Endometrial microvascular endothelial cells (primary cell): ENCODE measurements around the gene ATG4A. TPM values are rescaled to one million over a fixed set of nuclear protein-coding genes. Genes with fewer than 3 reads are reported as not detected.

ENCODE experiments used
- in situ Hi-C: cut with HindIII; loops from 2 replicates; pipeline ENCODE4 v1.10.0; 2017; ENCODE audit warnings: low sequenced_read_pairs, low pct_unique_long_range_greater_than_20kb; ENCODE audit errors: inconsistent ontology term
- total RNA-seq: library from RNA; depleted of rRNA; stranded (reverse); fragments of >200 nt; gene quantifications from one replicate; pipeline ENCODE4 v1.2.3, GENCODE V29; 2015; ENCODE audit errors: inconsistent ontology term

Gene ATG4A
- total RNA-seq, 1 donor from 2014 or later: 87.9 TPM

DNA sequence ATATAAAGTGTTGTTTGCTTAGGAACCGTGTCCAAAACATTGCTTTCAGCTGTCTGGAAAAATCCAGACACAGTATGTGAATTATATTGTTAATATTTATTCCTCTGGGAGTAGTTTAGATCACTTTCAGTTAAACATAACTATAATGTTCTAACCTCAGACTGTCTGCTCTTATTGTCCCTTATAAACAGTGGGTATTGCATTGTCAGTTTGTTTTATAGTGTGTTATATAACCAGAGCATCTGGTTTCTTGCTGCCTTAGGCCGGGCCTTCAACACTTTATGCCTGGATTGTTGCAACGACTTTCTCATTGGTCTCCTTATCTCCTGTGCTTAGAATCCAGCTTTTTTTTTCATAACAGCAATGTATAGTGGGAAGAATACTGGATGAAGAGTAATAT is 26.4 kb downstream of the ATG4A start:
- in situ Hi-C loops: no loop called here

DNA sequence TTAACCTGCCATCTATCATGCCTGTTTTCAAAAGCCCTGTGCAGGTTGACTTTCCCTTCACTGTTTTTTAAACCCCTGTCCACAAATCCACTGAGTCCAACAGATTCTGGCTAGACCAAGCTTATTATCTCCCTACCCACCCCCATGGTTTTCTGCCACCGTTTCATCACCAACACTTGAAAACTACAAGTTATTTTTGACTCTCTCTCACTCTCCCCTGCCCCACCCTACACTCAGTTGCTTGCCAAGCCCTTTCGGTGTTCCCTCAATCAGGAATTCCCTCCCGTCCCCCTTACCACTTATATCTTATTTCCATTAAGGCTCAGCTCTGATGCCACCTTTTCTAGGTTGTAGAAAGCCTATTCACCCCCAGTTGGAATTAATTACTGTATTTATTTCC is 29.7 kb downstream of the ATG4A start:
- in situ Hi-C loops: no loop called here

DNA sequence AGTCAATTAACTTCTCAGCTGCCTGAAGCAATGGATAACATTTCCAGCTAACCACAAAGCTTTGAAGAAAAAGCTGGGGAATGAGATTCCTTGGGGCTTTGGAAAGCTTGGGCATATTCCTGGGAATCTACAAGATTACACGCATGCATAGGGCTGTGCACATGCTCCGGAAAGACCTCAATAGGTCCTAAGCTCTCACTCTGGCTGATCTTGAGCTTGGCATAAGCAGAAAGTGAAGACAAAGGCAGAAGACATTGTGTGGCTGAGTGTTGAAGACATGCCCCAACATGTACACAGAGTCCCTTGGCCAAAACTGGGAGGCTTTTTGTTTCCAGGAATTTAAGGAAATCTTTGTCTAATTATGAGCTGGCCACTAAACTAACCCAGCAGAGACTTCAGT is 31.2 kb downstream of the ATG4A start:
- in situ Hi-C loops: no loop called here

DNA sequence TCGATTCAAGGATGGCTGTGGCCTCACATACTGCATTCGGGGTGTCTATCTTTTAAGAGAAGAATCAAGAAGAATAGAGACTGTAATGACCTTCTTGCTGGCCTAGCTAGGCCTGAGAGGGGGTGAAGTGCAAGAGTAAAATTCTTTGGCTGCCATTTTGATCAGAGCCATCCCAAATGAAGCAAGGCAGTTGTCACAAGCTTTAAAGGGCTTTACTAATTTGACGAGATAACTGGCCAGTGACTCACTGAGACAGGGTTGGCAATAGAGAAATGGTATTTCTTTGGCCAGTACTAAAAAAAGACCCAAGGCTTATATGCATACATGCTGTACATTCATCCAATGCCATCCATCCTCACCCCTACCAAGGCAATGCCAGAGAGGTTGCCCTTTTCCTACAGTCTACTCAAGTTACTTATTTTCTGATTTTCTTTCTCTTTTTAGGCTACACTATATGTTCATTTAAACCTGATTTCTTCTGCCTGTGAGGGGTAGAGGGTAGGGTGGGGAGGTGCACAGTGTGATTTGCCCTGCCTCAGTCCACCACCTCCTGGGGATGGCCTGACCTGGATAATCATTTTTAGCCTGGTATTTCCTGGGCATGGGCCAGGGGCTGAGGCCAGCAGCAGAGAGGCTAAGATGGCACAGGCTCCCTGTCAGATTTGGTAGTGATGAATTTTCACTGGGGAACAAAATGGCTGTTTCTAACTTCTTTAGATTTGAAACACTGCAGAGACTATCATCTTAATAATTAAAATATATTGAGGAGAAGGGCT is 32.2 kb downstream of the ATG4A start:
- in situ Hi-C loops: no loop called here

DNA sequence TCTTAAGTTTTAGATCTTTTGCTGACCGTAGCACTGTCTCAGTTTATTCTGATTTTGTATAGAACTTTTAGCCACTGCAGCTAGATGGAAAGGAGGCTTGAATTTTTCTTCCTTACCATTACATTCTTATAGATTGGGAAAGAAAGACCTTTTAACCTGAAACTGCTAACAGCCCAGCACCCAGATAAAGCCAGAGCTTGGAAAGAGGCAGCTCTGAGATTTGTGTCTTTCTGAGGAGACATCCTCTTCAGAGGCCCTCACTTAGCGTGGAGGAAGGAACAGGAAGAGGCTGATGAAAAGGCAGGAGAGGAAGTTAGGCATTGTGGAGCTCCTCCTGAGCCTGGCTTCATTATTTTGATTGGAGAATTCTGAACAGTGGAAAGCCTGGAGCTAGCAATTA is 35.1 kb downstream of the ATG4A start:
- in situ Hi-C loops: no loop called here

DNA sequence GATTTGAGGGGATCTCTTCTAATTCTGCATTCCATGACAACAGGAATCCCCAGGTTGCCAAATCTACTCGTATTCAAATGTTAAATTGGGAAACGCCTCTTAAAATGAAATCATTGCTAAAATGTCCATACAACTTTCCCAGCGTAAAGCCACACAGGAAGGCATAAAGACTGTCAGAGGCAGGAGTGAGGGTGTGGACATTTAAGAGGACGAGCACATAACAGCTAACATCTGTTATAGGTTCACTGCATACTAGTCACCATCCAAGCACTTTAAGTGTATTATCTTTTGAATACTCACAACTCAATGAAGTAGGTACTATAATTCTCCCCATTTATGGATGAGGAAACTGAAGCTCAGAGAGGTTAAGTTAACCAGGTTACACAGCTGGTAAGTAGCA is 35.6 kb downstream of the ATG4A start:
- in situ Hi-C loops: no loop called here

DNA sequence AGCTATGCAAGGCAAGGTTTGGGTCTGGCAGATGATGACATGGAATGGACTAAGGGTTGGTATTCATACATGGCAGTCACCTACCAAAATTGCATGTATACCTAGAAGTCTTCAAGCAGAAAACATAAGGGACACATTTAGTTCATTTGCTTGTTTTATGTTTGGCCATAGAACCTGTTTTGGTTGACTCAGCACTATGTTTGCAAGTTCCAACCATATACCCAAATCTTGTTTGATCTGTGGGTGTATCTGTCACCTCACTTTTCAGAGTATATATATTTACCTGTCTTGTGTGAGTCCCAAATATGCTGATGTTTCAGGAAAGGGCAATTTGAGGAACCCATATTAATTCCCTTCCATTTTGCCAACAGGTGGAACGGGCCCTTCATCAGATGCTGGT is 39.3 kb downstream of the ATG4A start:
- in situ Hi-C loops: no loop called here

DNA sequence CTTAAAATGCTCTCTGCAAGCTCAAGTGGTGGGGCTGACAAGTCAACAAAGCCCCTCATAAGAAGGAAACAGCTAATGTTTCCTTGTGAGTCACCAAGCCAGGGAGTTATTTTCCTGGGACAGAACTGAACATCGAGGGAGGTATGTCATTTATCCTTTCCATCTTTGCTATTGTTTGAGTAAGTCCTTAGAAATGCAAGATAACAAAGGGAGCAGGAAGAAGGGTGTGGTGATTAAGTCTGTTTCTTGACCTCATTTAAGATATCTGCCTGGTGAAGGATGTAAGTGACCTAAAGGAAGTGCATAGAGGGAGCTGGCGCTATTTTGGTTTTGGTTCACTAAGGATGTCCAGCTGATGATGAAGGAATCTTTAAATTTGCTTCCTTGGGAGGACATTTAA is 39.9 kb downstream of the ATG4A start:
- in situ Hi-C loops: no loop called here

DNA sequence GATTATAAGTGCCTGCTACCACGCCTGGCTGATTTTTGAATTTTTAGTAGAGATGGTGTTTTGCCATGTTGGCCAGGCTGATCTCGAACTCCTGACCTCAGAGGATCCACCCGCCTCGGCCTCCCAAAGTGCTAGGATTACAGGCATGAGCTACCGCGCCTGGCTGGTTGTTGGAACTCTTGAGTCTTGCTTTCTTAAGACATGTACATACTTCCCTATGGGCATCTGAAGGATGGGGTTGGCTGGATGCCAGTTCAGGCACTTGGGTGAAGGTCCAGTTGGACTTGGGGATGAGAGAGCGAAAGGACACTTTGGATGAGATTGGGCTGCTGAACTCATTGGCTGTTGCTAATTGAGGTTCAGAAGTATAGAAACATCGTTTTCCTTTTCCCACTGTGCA is 40.5 kb downstream of the ATG4A start:
- in situ Hi-C loops: no loop called here

DNA sequence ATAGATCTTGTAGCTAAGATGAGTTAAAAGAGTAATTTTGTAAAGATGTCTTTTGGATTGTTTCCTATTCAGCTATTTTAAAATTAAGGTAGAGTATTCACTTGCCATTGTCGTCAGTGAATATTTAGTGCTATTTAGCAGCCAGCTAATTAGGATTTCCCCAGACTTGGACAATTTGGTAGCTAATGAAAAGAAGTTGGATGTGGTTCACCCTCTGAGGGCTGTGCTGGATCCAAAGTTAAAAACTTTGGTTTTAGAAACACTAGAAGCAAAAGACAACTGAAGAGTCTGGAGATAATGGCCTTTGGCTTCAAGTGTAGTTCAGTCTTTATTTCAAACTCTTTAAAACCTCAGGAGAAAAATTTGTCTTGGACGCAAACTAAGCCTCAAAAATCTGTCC is 41.3 kb downstream of the ATG4A start:
- in situ Hi-C loops: no loop called here

DNA sequence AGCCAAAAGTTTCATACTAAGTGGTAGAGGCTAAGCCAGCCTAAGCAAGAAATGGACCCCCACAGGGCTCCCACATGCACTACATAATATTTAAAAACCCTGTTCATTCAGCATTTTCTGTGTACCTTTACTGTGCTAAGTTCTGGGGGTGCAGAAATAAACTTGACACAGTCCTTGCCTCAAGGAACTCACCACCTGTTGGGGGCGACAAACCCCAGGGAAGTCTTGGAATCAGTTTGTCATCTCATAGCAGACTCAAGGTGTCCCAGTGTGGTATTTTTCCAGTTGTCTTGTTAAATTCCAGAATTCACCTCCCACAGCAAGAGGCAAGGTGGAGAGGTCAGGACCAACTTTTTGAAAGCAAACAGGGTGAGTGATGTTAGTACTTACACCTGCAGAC is 43.1 kb downstream of the ATG4A start:
- in situ Hi-C loops: no loop called here

DNA sequence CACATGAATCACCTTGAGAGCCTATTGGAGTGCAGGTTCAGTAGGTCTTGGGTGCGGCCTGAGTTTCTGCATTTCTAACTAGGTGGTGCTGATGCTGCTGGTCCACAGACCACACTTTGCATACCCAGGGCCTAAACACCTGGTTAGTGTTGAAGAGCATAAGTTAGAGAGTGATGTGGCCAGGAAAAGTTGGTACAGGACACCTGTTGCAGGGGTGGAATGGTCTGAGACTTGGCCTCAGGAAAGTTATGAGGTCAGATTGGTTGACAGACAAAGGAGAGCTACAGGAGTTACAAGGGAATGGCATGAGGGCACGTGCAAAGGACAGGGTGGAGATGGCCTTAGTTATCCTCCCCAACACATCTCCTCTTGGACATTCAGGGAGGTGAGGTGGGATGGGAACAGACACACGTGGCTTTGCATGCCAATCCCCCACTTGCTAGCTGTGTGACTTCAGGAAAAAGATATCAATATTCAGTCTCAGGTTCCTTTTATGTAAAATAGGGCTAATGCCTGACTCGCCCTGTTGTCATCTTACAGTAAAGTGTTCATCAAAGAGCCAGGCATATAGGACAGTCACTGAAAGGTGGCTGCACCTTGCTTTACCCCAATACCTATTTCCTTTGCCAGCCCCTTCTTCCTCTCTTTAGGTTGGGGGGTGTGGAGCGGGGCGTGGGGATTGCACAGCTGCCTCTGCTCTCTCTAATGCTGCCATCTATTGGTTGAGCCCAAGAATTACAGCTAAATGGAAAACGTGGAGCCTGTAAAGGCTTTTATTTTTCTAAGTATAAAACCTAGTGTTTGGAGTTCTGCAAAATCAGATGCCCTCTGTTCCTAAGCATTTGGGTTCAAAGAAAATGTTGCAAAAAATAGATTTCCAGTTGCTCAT is 47.5 kb downstream of the ATG4A start:
- in situ Hi-C loops: no loop called here

DNA sequence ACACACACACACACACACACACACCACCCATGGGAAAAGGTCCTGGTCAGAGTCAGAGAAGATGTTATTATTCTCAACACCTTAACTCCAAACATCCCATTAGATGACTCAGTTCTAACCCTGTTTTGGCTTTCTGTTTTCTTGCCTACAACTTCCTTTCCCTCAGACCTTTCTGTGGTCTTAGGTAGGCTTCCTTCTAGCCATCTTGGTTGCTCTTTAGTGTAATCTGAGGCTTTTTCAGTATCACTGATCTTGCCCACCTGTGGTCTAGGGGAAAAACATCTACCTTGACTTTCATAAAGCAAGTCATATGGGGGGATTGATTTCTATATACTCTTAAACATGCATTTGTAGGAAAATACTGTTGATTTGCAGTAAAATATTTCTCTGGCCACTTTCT is 56.9 kb downstream of the ATG4A start:
- in situ Hi-C loops: no loop called here

DNA sequence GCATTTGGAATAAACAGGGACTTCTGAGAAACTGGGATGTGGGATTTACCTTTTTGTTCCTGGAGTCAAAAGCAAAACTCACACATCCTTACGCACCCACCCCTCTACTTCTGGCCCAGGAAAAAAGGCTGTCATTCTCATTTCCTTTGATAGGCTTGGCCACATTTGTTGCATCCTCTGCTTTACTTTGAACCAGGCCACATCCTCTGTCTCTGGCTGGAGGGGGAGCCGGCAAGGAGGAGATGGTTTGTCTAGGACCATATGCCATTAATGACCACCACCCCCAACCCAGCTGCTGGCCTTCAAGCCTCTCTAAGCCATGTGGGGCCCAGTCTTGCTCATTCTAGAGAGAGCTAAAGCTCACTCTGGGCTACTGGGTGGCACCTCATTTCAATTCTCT is 64.5 kb downstream of the ATG4A start:
- in situ Hi-C loops: no loop called here

DNA sequence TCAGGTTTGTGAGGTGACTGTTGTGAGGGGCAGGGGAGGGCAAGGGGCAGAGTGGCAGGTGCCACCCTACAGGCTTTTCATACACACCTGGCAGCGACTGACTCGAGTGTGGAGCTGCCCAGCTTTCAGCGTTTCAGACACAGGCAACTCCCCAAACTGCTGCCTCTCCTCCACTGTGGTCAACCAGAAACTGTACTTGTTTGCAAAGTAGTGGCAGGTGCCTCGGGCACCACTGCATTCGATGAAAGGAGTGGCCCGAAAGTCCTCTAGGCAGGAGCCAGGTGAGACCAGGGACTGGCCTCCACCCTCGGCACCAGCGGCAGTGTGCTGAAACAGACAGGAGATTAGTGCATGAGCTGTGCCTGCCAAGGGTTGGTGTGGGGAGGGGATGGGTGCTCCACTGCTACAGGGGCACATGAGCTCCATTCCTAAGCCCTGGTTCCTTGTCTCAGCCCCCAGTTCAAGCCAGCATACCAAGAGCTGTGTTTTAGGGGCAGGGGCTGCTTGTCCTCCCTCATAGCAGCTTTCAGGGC is 65.4 kb downstream of the ATG4A start:
- in situ Hi-C loops: no loop called here

DNA sequence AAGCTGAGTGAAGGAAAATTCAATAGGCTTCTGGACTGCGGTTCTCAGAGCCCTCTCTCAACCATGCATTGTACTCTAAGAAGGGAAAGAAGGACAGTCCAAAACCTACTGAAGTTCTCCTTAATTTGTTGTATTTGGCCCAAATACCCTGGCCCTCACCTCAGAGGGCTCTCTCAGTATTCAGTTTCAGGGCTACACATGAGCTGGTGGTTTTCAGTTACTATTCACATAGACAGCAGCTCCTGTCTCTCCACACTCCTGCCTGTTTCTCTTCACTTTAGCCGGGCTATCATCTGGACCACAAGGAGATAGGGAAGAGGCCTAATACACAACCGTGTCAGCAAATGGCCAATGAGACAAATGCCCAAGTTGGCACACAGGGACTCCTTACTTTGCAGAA is 66.0 kb downstream of the ATG4A start:
- in situ Hi-C loops: no loop called here

DNA sequence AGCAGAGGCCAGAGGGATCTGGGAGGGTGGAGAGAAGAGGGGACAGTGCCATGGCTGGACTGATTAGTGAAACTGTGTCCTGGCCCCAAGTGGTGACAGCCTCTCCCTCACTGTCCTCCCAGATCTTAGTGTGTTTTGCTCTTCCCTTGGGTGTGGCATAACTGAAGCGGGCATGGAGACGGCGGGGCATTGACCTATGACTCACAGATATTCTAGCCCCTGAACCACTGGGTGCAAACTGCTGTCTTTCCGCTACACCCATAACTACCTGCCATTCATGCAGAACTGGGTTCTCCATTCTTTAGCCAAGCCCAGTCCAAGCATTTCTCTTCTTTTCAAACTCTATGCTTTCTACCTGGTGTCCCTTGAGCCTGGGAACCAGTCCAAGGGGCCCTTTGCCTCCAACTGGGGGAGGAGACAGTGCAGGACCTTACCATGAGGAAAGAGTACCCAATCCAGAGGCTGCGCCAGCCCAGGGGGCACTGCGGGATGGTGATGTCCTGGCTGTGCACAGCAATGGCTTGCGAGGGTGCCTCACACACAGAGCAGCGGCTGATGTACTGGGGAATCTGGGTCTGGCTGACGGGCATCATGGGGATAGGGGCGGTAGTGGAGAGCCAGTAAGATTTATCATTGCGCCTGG is 67.6 kb downstream of the ATG4A start:
- in situ Hi-C loops: no loop called here

DNA sequence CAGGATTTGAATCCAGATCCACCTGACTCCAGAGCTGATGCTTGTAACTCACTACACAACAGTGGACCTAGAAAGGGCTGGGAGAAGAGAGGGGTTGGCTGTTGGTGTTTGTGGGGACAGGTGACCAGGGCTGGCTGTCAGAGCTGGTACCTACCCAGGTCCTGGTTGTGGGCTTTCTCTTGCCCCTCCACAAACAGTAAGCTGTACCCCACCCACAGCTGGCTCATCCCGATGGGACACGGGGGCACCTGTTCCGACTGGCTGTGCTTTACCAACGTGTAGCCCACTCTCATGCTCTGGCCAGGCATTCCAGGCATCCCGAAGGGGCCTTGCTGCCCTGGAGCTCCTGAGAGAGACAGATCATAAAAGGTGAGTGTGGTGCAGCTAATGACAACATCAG is 68.7 kb downstream of the ATG4A start:
- in situ Hi-C loops: no loop called here

DNA sequence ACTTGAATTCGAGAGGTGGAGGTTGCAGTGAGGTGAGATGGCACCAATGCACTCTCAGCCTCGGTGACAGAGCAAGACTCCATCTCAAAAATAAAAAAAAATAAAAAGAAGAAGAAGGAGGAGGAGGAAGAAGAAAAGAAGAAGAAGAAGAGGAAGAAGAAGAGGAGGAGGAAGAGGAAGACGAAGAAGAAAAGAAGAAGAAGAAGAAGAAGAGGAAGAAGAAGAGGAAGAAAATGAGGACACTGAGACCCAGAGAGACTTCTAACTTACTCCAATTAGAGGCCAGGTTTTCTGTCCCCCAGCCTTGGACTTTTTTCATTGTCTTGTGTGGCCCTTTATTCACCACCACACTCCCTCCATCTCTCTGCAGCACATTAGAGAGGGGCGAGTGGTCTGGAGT is 70.7 kb downstream of the ATG4A start:
- in situ Hi-C loops: no loop called here
